IPS-11a (cell line): ENCODE data around the gene CXCL5.
"Not testable (repeated sequence)": the region's sequence is repeated elsewhere in the genome, so short reads cannot be mapped to it uniquely, and the experiment has no call there.

Source experiments
- H3K4me3 ChIP-seq: one replicate; pipeline ENCODE4 v1.5.1; 2013; ENCODE audit warnings: low read depth, low read length, control low read depth

The CXCL5 gene

DNA sequence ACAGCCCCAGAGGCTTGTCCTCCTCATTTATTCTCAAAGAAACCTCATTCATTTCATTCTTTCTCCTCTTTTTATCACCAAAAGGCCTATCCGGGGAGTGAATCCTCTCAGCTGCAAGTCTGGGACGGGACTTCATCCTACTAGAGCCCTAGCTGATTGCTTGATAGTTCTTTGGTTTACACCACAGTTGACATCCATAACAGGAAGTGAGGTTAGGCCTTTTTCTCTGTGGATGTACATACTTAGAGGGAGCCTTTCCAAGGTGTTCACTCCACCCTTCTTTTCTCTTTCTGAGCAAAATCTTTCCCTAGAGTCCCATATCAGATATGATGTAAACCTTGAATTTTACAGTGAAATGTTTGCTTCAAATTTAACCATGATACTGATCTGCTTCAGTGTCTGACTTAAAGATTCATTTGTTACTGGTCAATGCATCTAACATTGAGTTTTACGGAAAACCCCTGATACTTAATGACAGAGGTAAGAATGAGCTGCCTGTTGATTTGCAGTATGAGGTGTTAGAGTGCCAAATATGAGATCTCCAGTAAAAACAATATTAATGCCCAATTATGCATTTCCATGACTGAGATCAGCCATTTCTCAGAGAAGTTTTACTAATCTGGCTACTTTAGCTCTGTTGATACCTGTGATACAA lies 16.8 kb upstream of the CXCL5 start:
- no peak overlapping the region for H3K4me3 ChIP-seq

DNA sequence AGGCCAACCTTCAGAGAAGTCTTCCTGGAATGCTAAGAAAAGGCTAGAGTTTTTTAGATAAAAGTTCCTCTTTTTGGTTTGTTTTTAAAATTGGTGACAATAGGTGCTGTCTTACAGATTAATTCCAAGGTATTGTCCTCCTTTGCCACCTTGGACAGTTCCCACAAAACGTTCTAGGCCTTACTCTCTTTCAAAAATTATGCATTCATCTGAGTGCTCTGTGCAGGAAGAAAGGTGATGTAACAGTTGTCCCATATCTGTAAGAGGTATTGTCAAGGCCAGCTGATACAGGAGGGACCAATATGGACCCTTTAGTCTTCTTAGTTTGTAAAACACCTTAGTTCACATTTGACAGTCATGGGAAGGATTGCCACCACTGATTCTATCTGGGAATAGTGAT lies 15.9 kb upstream of the CXCL5 start:
- H3K4me3 ChIP-seq: no peak overlapping the region

DNA sequence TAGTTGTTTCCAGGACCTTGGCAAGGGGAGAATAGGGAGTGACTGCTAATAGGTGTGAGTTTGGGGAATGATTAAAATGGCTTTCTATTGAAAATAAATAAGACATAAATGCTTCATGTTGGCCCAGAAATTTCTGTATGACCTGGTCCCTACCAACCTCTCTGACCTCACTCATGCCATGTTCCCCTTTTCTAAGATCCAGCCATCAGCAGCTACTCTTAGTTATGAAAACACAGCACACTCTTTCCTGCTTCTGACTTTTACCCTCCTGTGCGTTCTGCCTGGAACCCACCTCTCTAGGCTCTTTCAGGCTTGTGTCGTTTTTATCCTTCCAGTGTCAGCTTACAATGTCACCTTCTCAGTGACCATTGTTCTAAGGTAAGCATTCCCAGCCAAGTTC lies 14.8 kb upstream of the CXCL5 start:
- H3K4me3 ChIP-seq: no peak overlapping the region

DNA sequence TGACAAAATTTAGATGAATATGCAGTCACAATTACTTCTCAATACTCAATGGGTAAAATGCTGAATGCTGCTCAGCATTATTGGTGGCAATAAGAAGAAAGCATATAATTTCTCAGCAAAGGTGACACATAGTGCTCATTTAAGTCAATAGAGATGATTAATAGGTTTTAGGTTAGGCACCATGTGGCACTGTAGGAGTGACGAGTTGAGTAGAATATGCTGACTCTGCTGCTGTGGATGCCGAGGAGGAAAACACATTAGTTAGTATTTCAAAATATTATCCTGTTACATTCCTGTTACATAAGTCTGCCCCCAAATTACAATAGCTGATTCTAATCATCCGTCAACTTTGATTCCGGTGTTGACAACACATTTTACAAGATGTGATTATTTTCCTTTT lies 13.7 kb upstream of the CXCL5 start:
- H3K4me3 ChIP-seq: no peak overlapping the region

DNA sequence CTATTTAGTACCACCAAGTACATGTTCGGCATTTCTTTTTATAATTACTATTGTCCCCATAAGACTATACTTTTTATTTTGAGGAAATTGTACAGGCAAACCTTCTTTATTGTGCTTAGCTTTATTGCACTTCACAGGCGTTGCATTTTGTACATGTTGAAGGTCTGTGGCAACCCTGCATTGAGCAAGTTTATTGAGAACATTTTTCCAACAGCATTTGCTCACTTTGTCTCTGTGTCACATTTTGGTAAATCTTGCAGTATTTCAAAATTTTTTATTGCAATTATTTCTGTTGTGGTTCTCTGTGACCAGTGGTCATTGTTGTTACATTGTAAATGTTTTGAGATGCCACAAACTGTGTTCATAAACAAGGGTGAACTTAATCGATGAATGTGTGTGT lies 10.8 kb upstream of the CXCL5 start:
- no peak overlapping the region for H3K4me3 ChIP-seq

DNA sequence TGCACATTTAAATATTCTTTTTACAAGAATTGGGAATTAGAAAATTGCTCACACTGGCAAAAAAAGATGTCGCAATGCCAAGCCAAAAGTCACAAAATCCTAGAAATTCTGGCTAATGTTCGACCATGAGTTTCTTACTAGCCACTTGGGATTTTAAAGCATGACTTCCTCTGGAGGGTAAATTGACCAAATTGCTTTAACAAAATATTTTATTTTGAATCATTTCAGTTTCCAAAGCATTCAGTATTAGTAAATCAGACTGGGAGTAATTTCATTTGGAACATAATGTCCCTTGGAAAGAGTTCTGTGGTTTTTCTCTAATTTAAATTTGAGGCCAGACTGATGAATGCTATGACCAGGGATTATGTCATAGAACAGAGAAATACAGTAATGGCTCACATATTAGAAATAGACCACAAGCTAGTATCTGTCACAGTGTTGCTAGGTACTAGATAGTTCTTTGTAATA lies 7.6 kb upstream of the CXCL5 start:
- no peak overlapping the region for H3K4me3 ChIP-seq

DNA sequence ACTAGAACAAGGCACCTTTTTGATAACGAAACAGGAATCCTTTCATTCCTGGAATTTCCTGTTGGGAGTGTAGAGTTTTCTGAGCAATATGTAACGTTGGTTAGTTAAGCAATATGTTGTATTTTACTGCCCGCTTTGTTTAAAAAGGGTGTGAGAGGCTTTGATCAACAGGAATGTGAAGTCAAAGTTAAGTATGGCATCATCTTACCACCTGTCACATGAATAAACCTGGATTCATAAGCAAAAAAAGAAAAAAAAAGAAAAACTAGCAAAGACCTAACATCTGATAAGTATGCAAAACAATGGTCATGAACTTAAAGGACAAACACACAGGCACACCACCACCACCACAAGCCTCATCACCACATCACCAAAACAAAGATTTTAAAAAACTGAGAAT lies 7.1 kb upstream of the CXCL5 start:
- H3K4me3 ChIP-seq: no peak overlapping the region

DNA sequence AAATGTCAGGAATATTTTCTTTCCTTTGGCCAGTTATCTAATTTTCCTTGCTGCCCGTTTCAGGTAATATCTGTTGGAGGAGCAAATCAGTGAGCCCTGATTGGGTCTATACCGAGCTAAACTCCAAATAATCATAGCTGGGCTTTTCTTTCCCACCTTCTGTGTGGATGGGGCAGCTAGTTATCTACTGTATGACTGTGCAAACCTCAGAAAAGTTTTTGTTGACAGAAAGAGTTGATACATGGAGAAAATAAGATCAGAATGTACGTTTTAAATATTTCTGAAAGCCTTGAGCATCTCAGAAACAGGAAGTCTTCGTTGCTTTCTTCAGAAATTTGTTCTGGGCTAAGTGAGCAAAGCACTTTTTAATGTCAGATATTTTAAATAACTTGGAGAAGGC lies 6.2 kb upstream of the CXCL5 start:
- no peak overlapping the region for H3K4me3 ChIP-seq

DNA sequence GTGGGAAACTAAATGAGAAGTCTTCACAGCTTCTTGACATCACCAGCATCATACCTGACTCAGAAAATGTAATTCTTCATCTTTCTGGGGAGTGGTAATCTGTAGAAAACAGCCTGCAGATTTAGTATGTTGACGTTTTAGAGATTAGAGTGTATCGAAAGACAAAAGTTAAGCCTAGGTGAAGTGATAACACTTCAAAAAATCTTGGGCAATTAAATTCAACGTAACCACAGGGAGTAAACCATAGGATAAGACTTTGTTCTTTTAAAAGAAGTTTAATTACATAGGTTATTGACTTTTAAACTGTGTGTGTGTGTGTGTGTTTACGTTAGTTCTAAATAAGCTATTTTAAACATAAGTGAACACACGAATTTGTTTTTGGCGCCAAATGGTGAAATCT lies 1.8 kb upstream of the CXCL5 start:
- no peak overlapping the region for H3K4me3 ChIP-seq

DNA sequence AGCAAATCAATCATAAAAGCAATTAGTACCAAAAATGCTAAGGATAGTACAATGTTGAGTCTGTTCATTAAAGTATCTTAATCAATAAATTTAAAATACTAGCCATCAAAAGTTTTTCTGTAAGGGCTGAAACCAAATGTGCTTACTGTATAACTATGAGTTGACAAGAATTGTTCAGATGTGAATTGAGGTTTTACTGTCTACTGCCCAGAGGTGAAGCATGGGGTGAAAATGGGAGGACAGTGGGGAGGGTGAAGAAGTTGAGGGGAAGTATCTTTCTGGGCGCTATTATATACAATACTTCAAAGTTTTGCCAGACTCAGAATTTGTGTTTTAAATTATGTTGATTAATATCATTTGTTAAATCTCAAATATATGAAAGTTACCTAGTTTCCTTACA lies 6.4 kb downstream of the CXCL5 start:
- no peak overlapping the region for H3K4me3 ChIP-seq

DNA sequence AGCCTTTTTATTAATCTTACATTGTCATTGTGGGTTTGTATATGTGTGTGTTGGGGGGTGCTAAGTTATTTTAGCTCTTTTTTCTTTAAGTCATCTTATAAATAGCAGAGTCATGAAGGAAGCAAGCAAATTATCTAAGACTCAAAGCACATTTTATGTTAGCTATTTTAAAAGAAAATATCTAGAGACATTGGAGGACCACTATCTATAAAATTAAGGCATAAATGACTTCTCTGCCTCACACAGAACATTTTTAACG lies 6.8 kb downstream of the CXCL5 start:
- no peak overlapping the region for H3K4me3 ChIP-seq

DNA sequence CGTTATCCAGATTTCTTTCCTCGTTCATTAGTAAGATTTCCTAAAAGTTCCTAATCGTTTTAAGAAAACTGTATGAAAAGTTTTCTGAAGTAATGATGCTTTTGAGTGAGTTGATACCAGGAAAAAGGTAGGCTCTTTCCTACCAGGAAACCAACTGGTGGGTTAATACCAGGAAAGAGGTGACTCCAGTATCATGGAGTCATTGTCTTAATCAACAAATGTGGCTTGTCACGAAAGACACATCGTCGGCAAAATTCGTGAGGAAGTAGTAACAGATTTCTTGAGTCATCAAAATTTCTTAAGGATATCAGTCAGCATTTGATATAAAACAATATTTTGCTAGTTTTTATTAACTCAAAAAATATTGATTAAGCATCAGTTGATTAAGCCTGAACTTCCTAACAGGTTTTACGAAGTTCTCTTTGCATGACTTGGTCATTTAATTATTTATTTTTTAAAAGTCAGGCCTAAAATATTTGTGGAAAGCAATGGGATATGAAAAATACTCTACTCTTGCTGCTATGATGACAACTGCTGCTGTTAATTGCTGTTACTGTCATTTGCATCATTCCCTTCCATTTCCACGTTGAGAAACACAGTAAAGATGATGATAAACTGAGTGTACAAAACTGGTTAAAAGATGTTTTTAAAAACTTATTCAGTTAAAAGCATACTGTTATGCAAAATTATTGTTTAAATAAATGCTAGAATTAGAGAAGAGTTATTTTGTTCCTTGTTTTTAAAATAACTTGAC lies 7.3 kb downstream of the CXCL5 start:
- no peak overlapping the region for H3K4me3 ChIP-seq

DNA sequence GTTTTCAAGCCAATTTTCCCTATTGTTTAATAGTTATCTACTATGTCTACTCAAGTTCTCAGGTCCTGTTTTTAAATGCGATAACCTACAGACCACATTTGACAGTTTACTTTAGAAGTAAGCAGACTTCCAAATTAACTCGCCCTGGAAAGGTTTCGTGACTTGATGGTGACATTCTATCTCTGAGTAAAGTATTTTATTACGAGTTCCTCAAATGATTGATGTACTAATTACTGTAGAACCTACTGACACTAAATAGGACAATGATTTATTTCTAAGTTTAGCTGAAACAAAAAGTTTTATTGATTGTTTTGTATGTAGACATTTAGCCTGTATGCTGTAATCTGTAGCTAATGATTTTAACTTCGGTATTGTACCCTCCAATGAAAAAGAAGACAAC lies 8.5 kb downstream of the CXCL5 start:
- H3K4me3 ChIP-seq: no peak overlapping the region

DNA sequence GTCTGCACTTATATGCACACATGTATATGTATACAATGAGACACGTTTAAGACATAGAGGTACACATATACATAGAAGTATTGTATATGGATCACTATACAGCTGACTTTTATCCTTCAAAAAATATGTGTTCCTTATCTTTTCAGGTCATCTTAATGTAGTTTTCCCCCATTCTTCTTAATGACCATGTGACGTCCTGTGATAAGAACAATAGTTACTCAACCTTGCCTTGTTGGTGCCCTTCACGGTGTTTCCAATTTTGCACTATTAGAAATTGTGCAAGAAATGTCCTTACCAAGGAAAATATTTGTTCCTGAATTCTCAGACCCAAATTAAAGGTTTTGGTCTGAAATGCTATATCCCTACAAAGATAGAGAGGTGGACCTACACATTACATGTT lies 9.4 kb downstream of the CXCL5 start:
- no peak overlapping the region for H3K4me3 ChIP-seq

DNA sequence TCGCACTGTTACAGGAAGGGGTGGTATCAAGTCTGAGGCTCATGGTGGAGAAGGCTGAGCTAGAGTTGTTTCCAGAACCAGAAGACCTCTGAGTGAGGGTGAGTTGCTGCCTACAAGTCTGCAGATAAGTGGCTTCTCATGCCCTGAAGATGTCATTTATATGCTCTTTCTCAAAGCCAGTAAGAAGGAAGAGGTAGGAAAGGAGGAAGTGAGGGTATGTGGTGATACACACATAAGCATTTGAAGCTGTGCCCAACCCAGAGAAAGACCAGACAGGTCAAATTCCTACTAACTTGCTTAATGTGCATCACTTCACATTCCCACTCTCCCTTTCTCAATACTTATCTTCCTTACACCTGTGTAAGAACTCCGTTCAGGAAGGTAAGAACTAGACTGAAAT lies 10.4 kb downstream of the CXCL5 start, which contains the start of gene PPBP:
PPBP (minus strand) TSS at position 130 of the 400 bp plus-strand sequence; CDS start at position 43, 87 bp downstream.
- no peak within 1 kb of the TSS for H3K4me3 ChIP-seq

DNA sequence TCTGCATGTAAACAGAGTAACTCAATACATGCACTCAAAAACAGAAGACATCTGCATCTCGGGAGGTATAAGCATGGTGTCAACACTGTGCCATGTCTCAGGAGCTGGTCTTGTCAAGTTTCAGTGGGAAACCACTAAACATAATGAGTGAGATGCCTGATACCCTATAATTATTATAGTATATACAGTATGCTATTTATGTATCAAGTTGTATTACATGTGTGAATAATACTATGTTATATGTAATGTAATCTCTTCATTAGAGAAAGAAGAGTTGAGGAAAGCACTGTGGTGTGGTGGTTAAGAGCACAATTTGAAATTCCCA lies 13.0 kb downstream of the CXCL5 start:
- no peak overlapping the region for H3K4me3 ChIP-seq

DNA sequence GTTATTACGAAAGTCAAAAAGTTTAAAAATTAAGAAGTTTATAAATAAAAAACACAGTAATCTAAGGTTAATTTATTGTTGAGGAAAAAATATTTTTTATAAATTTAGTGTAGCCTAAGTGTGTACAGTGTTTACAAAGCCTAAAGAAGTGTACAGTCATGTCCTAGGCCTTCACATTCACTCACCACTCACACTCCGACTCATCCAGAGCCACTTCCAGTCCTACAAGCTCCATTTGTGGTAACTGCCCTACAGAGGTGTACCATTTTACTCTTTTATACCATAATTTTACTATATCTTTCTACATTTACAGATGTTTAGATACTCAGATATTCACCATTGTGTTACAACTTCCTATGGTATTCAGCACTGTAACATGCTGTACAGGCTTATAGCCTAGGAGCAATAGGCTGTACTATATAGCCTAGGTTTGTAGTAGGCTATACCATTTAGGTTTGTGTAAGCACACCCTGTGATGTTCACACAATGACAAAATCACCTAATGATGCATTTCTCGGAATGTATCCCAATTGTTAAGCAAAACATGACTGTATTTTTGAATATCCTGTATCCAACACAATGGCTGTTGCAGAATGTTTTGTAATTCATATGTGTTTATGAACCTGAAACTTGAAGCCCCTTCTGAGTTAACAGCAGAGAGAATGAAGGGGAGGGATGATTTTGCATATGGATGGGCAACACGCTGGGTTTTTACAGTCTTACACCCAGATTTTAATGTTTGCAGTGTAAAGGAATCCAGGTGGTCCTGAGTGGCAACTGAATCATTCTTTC lies 13.5 kb downstream of the CXCL5 start:
- no peak overlapping the region for H3K4me3 ChIP-seq

DNA sequence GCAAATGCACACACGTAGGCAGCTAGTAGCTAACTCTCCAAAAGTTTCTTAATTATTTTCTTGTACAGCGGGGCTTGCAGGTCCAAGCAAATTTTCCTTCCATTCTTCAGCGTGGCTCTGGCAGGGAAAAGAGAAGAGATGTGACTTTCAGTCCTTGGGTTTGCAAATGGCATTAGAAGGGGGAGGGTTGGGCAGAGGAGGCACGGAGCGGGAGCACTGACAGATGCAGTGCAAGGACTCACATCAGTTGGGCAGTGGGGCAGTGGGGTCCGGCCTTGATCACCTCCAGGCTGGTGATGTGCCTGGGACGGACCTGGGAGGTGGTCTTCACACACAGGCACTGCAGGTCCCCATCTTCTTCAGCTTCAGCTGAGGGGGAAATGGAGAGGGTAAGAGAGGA lies 17.3 kb downstream of the CXCL5 start:
- H3K4me3 ChIP-seq: not testable (repeated sequence)

DNA sequence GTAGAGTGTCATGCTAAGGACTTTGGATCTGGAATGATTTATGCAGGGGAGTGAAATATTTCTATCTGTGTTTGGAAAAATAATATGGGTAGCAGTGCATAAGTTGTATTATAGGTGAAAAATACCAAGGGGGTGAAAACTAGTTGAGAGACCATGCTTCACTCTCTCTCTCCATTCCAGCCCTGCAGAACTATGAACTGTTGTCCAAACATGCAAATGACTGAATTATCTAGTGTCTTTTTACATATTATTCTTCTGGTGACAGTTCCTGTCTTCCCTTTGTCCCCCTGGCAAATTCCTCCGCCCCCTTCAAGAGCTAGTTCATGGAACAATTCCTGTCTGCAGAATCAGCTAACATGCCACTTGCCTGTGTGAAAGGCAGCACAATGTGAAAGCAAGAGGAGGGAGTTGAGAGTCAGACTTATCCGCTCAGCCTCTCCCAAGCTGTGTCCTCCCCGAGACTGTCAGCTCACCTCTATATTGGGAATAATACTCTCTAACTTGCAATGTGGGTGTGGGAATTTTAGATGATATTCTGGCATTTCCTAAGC lies 19.0 kb downstream of the CXCL5 start:
- no peak overlapping the region for H3K4me3 ChIP-seq

DNA sequence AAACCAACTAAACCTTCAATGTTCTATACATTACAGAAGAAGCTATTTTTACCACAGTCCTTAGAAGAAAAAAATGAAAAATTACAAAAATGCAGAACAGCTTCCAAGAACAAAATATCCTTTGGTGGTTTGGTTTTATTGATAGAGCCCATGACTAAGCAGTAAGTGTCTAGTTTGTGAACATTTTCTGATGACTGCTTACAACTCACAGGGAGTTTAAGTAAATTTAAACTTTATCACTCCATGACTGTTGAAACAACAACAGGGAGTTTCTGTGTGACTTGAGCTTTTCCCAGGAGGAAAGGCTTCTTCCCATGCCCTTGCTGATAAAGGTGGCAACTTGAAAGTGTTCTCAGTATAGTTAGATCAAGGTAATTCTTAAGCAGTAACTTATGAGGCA lies 19.6 kb downstream of the CXCL5 start:
- H3K4me3 ChIP-seq: no peak overlapping the region

DNA sequence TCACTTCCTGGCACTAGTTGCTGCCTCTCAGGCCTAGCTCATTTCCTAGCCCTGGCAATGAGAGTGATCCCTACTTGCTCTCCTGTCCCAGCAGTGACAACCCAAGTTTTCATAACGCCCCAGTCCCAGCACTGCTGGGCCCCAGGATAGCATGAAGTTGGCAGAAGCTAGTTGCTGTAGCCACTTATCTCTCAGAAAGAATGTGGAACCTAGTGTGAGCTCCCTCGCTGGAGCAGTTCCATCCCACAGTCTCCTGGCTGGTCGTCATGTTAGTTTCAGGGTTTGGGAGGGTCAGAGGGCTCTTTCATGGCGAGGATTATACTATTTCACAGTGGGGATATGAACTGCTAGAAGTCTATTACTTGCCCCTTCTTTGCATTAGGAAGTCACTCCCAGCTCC lies 21.8 kb downstream of the CXCL5 start:
- H3K4me3 ChIP-seq: no peak overlapping the region

DNA sequence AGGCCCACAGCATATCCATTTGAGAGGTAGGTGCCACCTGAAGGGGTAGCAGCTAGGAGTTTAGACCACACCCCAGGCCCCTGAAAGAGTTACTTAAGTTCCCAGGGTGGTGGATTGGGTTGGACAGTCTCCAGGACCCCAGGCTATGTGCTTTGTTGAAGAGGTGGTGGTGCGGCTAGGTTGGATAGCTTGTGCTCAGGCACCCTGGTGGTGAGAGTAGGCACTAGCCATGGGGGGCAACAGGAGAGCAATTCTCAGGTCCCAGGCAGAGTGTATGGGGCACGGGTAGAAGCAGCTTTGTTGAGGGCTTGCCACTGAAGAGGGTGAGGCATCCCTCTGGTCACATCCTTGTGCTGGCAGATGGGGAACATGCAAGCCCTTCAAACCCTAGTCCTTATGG lies 22.3 kb downstream of the CXCL5 start:
- no peak overlapping the region for H3K4me3 ChIP-seq
